GM18909 (cell line): ENCODE data around the gene DUSP12.
"Not testable (repeated sequence)": the region's sequence is repeated elsewhere in the genome, so short reads cannot be mapped to it uniquely, and the experiment has no call there.

Experiments
- ATAC-seq: cut with Tn5 transposase; IDR thresholded peaks from one replicate; pipeline ENCODE4 v1.9.1; 2021; ENCODE audit warnings: mild to moderate bottlenecking; ENCODE audit not compliant: unreplicated experiment, poor library complexity

The DUSP12 gene

DNA sequence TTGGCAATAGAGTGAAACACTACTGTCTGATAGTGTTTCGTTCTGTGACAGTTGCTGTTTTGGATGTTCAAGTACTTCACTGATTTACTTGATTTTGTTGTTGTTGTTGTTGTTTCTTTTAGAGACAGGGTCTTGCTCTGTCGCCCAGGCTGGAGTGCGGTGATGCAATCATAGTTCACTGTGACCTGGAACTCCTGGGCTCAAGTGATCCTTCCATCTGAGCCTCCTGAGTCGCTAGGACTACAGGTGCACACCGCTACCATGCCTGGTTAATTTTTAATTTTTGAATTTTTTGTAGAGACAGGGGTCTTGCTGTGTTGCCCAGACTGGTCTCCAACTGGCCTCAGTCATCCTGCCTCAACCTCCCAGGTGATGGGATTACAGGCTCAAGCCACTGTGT, 18.9 kb downstream of the DUSP12 start:
- ATAC-seq: no peak

DNA sequence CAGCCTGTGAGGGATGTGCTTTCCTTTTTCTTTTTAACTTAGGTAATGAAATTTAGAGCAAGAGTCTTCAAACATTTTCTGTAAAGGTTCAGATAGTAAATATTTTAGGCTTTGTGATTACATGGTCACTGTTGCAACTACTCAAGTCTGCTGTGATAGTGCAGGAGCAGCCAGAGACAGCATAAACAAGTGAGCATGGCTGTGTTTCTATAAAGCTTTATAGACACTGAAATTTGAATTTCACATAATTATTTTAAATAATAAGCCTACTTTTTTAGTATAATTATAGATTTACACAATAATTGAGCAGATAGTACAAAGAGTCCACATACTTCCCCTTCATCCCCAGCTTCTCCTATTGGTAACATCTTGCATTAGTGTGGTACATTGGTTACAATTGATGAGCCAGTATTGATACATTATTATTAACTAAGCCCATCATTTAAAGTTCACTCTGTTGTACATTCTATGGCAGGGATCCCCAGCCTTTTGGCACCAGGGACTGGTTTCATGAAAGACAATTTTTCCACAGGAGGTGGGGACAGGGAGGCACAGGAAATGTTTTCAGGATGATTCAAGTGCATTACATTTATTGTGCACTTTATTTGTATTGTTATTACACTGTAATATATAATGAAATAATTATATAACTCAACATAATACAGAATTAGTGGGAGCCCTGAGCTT, 19.5 kb downstream of the DUSP12 start:
- ATAC-seq: no peak

DNA sequence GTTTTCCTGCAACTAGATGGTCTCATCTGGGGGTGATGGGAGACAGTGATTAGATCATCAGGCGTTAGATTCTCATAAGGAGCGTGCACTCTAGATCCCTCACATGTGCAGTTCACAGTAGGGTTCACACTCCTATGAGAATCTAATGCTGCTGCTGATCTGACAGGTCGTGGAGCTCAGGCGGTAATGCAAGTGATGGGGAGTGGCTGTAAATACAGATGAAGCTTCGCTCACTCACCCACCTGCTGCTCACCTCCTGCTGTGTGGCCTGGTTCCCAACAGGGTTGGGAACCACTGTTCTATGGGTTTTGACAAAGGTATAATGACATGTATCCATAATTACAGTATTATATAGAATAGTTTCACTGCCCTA, 20.1 kb downstream of the DUSP12 start:
- not testable (repeated sequence) for ATAC-seq

DNA sequence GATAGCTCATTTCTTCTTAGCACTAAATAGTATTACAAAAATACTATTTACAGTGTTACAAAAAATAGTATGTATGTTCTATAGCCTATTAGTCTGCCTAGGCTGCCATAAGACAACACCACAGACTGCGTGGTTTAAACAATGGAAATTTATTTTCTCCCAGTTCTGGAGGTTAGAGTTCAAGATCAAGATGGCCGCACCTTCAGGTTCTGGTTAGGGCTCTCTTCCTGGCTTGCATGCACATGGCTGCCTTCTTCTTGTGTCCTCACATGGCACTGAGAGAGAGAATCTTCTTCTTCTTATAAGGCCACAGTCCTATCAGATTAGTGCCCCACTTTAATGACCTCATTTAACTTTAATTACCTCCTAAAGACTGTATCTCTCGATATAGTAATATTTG, 20.7 kb downstream of the DUSP12 start:
- no peak for ATAC-seq

DNA sequence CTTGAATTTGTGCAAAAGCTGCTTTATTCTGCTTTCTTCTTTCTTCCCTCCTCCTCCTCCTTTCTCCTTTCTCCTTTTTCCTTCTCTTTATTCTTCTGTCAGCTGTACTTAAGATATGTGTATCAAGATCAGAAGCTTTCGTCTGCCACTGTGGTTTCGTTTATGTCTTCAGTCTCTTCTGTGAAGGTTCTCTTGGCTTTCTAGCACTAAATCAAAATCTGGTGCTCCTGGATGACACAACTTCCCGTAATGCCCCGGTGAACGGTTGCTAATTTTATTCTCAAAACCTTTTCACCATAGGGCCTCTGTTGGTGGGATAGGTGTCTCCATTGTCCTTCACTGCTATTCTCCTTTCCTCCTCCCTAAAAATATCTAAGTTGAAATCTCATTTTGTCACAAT, 21.6 kb downstream of the DUSP12 start:
- ATAC-seq: no peak

DNA sequence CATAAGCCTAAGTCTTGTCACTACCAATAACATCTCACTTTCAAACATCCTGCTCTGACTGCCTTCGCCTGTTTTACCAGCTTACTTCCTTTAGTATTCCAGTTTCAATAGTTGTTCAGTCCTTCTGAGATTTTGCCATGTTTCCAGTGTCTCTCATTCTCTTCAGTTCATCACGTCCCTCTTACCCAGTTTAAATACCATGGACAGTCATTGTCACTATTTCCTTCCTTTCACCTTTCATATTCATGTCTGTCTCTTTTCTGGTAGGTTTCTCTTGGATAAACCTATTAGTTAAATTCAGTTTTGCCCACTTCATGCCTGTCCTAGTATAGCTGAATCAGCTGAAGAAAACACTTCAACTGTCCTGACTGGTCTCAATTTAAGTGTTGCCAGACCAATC, 22.4 kb downstream of the DUSP12 start:
- no peak for ATAC-seq

DNA sequence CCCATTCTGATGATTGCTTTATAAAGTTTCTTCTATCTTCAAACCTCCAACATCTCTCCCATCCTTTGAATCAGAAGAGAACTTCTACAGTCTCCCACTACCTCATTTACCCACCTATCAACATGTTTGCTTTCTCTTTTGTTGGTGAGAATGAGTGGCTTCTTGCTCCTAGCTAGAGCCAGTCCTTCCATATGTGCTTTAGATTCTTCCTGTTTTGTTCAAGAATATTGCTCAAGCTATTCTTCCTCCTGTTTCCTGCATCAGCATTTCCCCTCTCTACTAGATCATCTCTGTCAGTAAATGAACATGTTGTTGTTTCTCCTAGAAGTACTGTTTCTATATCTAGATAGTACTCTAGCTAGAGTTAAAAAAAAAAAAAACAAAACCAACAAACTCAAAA, 22.8 kb downstream of the DUSP12 start:
- no peak for ATAC-seq

DNA sequence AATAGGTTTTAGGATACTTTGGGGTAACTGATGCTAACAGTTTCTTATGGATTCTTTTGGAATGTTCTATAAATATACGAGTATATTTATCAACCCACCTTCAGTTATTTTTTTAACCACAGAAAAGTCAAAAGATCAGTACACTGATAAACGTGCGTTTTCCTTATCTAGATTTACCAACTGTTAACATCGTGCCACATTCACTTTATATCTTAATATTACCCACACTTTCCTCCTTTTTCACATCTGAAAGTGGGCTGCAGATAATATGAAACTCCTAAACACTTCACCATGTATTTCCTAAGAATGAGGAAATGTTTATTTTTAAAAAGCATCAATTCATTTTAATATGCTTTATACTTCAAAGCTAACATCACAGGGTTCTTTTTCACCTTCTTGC, 24.2 kb downstream of the DUSP12 start:
- ATAC-seq: no peak

DNA sequence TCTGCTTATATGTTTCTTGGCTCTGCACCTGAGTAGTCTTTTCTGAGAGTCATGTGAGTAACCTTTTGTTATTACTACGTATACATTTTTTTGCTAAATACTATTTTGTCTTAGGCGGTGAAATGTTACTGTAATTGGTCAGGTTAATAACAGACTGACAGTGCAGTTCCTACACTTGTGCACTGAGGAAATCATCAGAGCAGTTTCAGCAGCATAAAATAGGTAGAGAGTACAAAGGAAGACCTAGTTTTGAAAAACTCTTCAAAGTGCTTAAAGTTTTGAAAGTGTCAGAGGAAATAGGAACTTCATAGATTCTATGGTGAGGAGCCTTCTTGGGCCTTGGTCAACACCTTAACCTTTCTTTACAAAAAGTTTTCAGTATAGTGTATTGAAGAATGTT, 27.7 kb downstream of the DUSP12 start:
- ATAC-seq: no peak

DNA sequence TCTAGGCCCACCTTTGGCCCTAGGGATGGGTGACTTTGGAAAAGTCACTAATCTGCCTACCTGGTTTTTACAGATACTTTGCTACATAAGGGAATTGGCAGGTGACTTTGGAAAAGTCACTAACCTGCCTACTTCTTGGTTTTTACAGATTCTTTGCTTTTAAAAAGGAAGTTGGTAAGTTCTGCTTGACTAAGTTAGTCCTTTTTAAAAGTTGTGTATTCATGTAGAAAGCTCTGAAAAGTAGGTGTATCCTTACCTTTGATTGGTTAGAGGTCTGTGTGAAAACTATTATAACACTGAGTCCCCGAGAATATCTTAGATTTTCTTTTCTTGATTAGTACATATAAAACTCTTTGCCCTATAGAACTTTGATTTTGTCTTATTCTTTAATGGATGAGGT, 28.9 kb downstream of the DUSP12 start:
- ATAC-seq: no peak

DNA sequence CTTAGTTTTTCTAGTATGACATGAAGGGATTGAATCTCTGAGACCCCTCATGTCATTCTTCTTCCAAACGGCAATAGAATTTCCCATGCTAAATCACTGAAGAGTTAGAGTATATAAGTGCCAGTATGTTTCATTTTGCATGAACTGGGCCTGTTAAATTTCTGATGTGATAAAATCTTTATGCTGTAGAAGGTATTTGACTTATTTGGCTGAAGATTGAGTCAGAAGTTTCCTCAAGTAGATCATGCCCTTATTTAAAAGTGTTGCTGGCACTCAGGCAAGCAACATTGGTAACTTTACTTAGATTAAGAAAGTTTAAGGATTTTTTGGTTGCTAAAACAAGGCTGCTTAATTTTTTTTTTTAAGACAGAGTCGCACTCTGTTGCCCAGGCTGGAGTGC, 29.8 kb downstream of the DUSP12 start:
- ATAC-seq: no peak

DNA sequence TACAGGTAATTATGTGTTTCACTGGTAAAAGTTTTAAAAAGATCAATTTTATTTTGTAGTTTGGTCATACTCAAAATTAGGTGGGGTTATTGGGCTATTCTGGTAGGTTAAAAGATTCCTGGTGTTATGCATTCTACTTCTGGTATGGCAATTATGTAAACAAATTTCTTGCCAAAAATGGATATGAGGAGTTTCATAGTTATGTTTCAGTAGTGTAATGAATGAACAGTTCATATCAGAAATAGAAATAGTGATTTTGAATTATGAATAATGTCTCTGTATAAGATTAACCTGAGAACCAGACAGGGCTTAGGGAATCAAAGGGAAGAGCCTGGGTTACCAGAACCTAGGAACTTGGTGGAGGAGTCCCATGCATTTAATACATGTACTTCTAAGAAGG, 32.4 kb downstream of the DUSP12 start:
- ATAC-seq: no peak

DNA sequence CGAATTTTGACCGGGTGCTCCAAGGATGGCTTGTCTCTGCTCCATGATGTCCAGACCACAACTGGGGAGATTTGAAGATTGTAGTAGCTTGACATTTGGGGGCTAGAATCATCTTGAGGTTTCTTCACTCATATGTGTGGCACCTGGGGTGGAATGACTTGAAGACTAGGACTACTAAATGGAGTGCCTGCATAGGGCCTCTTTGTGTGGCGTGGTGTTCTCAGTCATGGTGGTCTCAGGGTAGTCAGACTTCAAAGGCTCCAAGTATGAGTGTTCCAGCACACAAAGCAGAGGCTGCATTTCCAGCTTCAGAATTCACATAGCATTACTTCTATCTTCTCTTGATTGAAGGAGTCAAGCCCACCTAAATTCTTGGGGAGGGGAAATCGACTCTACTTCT, 33.3 kb downstream of the DUSP12 start:
- ATAC-seq: no peak

DNA sequence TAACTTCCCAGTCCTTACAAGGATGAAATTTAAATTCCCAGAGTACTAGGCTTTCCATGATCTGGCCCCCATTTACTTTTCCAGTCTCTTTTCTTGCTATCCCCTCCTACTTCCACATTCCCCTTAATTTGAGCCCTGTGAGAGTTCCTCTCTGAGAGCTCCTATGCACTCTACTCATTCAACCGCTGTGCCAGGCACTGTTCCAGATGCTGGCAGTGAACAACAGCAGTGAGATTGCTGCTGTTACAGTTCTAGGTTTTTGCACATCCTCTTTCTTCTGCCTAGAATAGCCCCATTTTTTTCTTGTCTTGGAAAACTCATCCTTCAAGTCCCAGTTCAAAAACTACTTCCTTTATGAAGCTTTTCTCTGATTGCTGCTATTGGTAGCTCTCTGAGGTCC, 35.4 kb downstream of the DUSP12 start:
- no peak for ATAC-seq

DNA sequence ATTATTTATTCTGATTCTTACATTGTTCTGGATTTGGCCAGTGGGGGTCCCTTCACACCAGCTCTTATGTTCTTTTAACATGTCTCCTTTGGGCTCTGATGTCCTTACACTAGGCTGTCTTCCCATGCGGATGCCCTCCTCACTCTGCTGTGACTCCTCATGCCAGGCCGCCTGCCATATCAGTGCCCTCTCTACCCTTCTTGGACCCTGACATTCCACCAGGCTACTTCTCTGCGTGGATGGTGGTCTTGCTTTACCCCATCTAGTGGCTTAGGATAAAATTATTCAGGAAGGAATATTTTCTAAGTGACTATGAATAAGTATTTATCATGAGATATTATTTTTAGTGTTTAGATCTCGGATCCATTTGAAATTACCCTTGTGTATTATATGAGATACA, 37.8 kb downstream of the DUSP12 start:
- no peak for ATAC-seq

DNA sequence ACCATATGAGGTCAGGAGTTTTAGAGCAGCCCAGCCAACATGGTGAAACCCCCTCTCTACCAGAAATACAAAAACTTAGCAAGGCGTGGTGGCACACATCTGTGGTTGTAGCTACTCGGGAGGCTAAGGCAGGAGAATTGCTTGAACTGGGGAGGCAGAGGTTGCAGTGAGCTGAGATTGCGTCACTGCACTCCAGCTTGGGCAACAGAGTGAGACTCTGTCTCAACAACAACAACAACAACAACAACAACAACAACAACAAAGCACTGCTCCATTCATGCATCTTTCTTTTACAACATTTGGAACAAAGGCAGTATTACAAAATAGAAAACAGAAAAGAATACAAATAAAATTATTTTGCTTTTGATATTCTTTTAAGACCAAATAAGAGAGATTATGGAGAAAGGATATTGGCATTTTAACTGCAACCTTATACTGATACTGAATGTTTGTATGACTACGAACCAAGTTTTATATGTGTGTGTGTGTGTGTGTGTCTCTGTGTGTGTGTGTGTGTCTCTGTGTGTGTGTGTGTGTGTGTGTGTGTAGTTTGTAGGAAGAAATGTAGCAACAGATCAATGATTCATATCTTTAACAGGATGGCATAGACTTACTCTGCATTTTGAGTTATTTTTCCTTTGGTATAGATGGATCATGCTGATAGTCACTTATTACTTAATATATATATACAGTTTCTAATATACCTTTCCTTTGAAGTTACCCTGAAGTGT, 41.2 kb downstream of the DUSP12 start:
- ATAC-seq: no peak

DNA sequence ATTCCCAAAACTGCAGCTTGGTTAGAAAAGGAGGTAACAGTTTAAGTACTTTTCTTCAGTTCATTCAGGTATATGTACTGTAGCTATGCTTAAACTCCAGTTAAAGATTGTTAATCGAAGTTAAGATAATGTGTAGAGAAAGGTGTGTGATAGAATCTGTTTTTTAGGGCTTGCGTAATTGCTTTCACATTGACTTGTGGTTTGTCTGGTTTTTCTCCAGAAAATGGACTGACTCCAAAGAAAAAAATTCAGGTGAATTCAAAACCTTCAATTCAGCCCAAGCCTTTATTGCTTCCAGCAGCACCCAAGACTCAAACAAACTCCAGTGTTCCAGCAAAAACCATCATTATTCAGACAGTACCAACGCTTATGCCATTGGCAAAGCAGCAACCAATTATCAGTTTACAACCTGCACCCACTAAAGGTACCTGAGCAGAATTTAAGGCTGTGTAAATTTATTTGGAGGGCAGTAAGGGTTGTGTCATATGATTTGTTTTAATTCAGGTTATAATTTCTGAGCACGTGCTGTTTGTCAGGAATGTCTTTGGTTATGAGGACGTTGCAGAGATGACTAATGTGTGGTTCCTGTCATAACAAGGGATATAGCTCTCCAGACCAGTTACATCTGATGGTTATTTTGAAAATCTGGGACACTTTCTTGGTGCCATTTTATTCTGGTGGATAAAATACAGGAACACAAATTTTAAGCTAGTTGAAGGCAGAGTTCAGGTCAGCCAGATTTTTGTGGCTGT, 42.5 kb downstream of the DUSP12 start:
- ATAC-seq: no peak

DNA sequence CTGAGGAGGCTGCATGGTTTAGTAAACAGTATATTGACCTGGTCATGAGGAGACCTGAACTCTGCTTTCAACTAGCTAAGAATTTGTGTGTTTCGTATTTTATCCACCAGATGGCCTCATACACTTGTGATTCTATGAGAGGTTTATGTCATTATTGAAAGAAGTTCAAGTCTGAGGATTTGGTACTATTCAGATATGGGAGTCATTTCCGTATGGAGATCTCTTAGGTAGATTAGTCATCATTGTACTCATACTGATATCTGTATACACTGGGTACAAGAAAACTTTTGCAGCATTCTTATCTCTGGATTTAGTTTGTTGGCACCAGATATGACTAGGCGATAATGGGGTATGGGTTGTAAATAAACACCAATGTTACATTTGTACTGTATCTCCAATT, 43.2 kb downstream of the DUSP12 start:
- peak; percentile 58 for ATAC-seq

DNA sequence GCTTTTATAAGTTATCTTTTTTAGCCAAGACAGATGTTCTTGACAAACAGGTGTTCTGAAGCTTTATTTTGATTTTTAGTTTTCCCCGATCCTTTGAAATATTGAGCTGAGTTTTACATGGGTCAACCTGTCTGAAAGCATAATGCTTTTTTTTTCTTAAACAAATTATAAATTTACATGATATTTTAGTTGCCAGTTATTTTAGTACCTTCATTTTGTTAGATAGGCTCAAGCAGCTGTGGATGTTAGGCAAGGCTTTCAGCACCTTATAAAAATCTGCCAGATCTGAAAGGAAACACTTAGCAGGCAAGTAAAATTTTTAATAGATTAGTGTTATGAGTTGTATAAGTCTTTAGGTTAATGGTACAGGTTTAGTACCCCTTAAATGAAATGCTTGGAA, 50.2 kb downstream of the DUSP12 start:
- no peak for ATAC-seq

DNA sequence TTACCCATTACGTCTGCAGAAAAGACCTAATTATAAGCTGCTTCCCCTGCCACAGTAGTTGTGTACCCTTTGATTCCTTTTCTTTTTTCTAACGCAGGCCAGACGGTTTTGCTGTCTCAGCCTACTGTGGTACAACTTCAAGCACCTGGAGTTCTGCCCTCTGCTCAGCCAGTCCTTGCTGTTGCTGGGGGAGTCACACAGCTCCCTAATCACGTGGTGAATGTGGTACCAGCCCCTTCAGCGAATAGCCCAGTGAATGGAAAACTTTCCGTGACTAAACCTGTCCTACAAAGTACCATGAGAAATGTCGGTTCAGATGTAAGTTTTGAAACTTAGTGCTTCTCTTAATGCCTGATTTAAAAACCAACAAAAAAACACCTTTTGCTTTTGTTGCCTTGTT, 52.4 kb downstream of the DUSP12 start:
- ATAC-seq: no peak

DNA sequence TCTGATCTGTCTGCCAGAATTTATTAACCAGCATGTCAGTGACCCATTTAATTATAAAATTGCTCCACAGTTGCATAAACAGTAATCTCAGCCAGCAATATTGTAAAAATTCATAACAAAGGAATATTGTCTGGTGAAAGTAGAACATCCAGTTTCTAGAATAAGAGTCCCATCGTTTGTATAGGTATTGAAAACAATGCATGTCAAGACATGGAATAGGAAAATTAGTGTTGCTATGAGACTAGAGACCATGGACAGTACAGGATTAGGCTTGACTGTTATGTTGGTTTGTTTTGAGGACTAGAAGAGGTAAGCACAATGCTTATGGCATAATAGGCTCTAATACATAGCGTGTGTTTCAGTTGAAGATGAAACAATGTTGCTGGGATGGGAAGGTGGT, 53.6 kb downstream of the DUSP12 start:
- no peak for ATAC-seq
